Type B pancreatic cell (in vitro differentiated cells): ENCODE data around the gene PRKCB. TPM values are rescaled to one million over a fixed set of nuclear protein-coding genes. Genes with fewer than 3 reads are reported as not detected.

ENCODE experiments used
- DNase-seq: peaks from one replicate; pipeline ENCODE4 v3.0.0; 2021; ENCODE audit warnings: mixed read lengths; ENCODE audit not compliant: unreplicated experiment; ENCODE audit errors: extremely low spot score
- H3K27ac Mint-ChIP-seq: 2 replicates; pipeline ENCODE4 v1.8.0; 2021; ENCODE audit warnings: mild to moderate bottlenecking, mixed read lengths
- H3K27me3 Mint-ChIP-seq: 2 replicates; pipeline ENCODE4 v1.8.0; 2021; ENCODE audit warnings: mixed read lengths
- H3K36me3 Mint-ChIP-seq: 2 replicates; pipeline ENCODE4 v1.8.0; 2021; ENCODE audit warnings: mixed read lengths
- H3K4me1 Mint-ChIP-seq: one replicate; pipeline ENCODE4 v1.8.0; 2021; ENCODE audit warnings: mixed read lengths; ENCODE audit not compliant: unreplicated experiment
- H3K4me3 Mint-ChIP-seq: 2 replicates; pipeline ENCODE4 v1.8.0; 2021; ENCODE audit warnings: mild to moderate bottlenecking, mixed read lengths
- H3K9me3 Mint-ChIP-seq: 2 replicates; pipeline ENCODE4 v1.8.0; 2021; ENCODE audit warnings: mixed read lengths
- CTCF ChIP-seq: fragments of 200-600 bp; sonication (generic); conservative IDR thresholded peaks from 2 replicates; pipeline ENCODE4 v1.5.0; 2021; ENCODE audit warnings: antibody characterized with exemption, mild to moderate bottlenecking
- total RNA-seq: library from RNA; stranded (reverse); gene quantifications from 2 replicates; pipeline ENCODE4 v1.2.1, GENCODE V29; 2021; ENCODE audit warnings: low replicate concordance

The PRKCB gene
- total RNA-seq, 1 donor from 2014 or later: 10.2 TPM

- no peaks in the 10 kb centered on the region for H3K9me3 Mint-ChIP-seq
- peaks cover 8% of the 10 kb centered on the region for H3K4me1 Mint-ChIP-seq
- no peak overlapping the region for H3K27ac Mint-ChIP-seq
- TF ChIP-seq CTCF: no peak
- peaks cover 61% of the 10 kb centered on the region for H3K27me3 Mint-ChIP-seq
- no peaks in the 10 kb centered on the region for H3K36me3 Mint-ChIP-seq
- no peak overlapping the region for H3K4me3 Mint-ChIP-seq
- DNase-seq: no peak
Measured at GRCh38 chr16:23858542-23858941, 22.8 kb downstream of the PRKCB start.

DNA sequence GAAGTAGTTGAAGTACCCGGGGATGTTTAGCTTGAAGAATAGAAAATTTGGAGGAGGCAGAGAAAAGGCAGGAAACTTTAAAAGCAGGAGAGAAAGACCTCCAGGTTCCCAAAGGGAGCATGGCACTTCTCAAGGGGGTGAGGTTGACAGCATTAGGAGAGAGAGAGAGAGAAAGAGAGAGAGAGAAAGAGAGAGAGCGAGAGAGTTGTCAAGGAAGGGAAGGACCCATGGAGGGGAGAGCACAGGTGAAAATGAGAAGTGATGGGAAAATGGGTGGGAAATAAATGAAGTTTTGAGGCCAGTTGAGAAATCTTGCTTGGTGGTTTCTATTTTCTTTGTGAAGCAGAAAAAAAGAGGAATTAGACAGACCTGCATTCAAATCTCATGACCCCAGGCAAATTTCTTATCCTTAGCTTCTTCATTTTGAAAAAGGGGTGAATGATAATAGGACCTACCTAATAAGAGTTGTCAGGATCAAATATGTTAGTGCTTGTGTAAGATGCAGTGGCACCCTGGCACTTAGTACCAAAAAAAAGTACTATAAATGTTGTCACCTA is 24.0 kb downstream of the PRKCB start:
- no peak for TF ChIP-seq CTCF
- no peak overlapping the region for H3K4me3 Mint-ChIP-seq
- no peaks in the 10 kb centered on the region for H3K9me3 Mint-ChIP-seq
- H3K27me3 Mint-ChIP-seq: peaks cover 60% of the 10 kb centered on the region
- H3K27ac Mint-ChIP-seq: no peak overlapping the region
- no peaks in the 10 kb centered on the region for H3K36me3 Mint-ChIP-seq
- DNase-seq: no peak
- H3K4me1 Mint-ChIP-seq: peaks cover 8% of the 10 kb centered on the region

GRCh38 chr16:23861874-23862273 is 26.1 kb downstream of the PRKCB start:
- H3K9me3 Mint-ChIP-seq: no peaks in the 10 kb centered on the region
- no peak for DNase-seq
- no peak overlapping the region for H3K4me3 Mint-ChIP-seq
- no peak overlapping the region for H3K27ac Mint-ChIP-seq
- peaks cover 8% of the 10 kb centered on the region for H3K4me1 Mint-ChIP-seq
- peaks cover 59% of the 10 kb centered on the region for H3K27me3 Mint-ChIP-seq
- no peaks in the 10 kb centered on the region for H3K36me3 Mint-ChIP-seq
- TF ChIP-seq CTCF: no peak

DNA sequence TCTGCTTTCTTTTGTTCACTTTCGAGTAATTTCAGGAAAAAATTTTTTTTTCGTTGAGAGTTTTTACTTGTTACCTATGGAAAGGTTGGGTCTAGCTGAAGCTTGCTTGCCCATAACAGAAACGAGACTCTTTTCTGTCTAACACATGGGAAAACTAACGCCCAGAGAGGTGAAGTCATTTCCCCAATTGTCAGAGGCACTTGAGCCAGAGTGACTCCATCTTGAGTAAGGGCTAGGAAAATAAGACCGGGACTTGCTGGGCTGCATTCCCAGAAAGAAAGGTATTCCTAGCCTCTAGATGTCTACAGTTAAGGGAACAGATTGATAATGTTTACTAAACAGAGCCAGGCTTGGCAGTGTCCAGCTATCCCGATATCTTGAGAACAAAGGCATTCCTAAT is 26.8 kb downstream of the PRKCB start:
- Mint-ChIP-seq H3K27me3 (peaks cover 52% of the 10 kb centered on the region), H3K4me1 (peaks cover under 1% of the 10 kb centered on the region), H3K27ac (no peak overlapping the region), H3K36me3 (no peaks in the 10 kb centered on the region), H3K9me3 (no peaks in the 10 kb centered on the region), H3K4me3 (no peak overlapping the region)
- no peak for TF ChIP-seq CTCF
- no peak for DNase-seq

DNA sequence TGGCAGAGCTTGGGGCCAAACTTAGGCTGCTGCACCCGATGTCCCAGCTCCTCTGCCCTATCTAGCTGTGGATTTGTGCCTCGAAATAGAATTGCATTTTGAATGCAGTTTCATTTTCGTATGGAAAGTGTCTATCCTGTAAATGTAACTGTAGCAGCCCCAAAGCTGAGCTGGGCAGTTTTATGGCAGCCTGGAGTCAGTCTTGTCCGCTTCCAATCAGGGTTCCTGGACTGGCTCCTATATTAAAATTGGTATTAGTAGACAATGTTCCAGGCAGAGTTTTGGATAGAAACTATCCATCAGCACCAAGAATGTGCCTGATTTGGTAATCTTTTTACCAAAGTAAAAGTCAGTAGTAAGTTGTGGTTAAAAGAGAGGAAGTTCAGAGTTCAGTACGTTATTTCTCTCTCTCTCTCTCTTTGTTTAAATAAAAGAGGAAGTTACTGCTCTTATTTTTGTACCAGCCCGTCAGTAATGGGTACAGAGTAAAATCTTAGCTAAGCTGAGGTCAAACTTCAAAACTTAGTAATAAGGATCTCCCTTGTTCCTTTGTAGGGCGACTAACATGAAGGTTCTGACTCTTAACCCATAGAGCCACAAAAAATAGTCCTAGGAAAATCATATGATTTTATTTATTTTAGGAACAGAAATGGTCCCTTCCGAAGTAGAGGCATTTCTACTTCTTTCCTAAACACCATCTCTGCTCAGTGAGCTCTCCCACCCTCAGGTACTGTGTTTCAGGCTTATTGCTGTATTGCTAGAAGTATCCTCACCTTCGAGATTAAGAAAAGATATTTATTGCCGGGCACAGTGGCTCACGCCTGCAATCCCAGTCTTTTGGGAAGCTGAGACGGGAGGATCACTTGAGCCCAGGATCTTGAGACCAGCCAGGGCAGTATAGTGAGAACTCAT is 28.0 kb downstream of the PRKCB start:
- Mint-ChIP-seq H3K9me3 (no peaks in the 10 kb centered on the region), H3K27ac (no peak overlapping the region), H3K36me3 (no peaks in the 10 kb centered on the region), H3K27me3 (peaks cover 55% of the 10 kb centered on the region), H3K4me1 (no peaks in the 10 kb centered on the region), H3K4me3 (no peak overlapping the region)
- no peak for DNase-seq
- no peak for TF ChIP-seq CTCF
